Heart left ventricle (tissue), 13 donors: Measurements from ENCODE around the gene TMEM120A.

ENCODE experiments used
- CTCF ChIP-seq, 12 donors: fragments of 200-600 bp; sonication (generic) in 4 of 12; IDR thresholded peaks; one replicate each; pipeline versions ENCODE4 v1.5.0 to v1.8.0; 2018 to 2022; ENCODE audit warnings: antibody characterized with exemption in 12 of 12, mild to moderate bottlenecking in 5 of 12
- POLR2A ChIP-seq, 2 donors: fragments of 450-650 bp; IDR thresholded peaks; one replicate each; pipeline ENCODE4 v1.6.1; 2017; ENCODE audit warnings: antibody characterized with exemption in 2 of 2, mild to moderate bottlenecking in 2 of 2, moderate library complexity in 2 of 2
- donor health status: ischemic (EF 13 %, LVEDD 7.1; RV severe dilation, severe dysfunction).
- donor health status: DM: no; HTN: yes; CAD: no.
- donor health status: DM: no; HTN: no; CAD: no.
- donor health status: ischemic (EF 25% LVEDD 6.9; RV normal size, moderate dysfunction).
- donor health status: ischemic (EF 25% LVEDD 5.7; RV mildly dilated, moderate dysfunction).
- donor health status: ischemic (EF 35%, LVEDD 5.7; RV mildly dilated, moderate dysfunction).
- donor health status: nonischemic (EF 11% LVEDD 7.7; RV severe dilation, severe dysfunction).
- donor health status: DM: yes; HTN: yes; CAD: no.
- donor health status: PGD.
- donor health status: ischemic (EF 29% LVEDD 5.4; RV normal size, mild dysfunction).
- donor health status: nonischemic (EF 23%, LVEDD 6.1; RV moderate dilation, normal function).

- TF ChIP-seq CTCF (IDR thresholded peaks at IDR 0.05) (no peak), POLR2A (IDR thresholded peaks at IDR 0.05) (no peak)
Observed at GRCh38 chr7:75983471-75984129, 10.8 kb downstream of the TMEM120A start.
